HG03139 (cell line): ENCODE measurements around the gene AIDA.
"Not testable (repeated sequence)": the region's sequence is repeated elsewhere in the genome, so short reads cannot be mapped to it uniquely, and the experiment has no call there.

Source experiments
- ATAC-seq: cut with Tn5 transposase; IDR thresholded peaks from one replicate; pipeline ENCODE4 v1.9.1; 2021; ENCODE audit not compliant: unreplicated experiment

Gene AIDA, protein sequence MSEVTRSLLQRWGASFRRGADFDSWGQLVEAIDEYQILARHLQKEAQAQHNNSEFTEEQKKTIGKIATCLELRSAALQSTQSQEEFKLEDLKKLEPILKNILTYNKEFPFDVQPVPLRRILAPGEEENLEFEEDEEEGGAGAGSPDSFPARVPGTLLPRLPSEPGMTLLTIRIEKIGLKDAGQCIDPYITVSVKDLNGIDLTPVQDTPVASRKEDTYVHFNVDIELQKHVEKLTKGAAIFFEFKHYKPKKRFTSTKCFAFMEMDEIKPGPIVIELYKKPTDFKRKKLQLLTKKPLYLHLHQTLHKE

DNA sequence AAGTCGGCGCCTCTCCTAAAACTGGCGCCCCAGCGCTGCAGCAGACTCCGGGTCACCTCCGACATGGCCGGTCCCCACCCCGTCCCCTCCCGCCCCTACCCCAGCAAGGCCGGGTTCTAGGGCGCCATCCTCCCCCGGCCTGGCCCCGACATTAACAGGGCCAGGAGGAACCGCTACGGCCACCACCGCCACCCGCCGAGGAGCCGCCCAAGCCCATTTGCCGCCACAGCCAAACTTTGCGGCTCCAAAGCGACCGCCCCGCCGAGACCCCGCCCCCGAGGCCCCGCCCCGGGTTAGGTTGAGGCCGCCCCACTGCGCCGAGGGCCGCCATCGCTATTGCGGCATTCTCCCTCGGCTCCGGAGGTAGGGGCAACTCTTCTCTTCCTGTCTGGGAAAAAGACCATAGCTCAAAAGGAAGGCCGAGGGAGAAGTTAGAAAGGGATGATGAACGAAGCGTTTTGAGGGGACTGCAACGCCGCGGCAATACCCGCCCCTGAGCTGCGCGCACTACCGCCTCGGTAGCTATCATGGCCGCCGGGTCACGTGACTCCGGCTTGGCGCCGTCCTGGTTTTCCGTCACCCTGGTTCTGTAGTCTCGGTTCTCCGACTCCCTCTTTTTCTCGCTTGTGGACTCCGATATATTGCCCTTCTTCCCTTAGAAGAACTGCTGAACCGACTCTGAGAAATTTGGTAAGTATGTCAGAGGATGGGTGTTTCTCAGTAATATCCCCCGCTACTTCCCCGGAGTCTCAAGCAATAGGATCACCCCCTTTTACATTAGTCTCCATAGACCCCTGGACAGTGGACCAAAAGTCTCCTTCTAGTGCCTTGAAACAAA, at the start of gene AIDA, which contains the start of gene BROX:
Gene AIDA, minus strand, starts transcription at position 239 of the 838 bp plus-strand sequence. Its CDS starts 174 bp downstream, at position 65.
Gene BROX, plus strand, starts transcription at position 312 of the 838 bp plus-strand sequence. CDS start 3,136 bp downstream, outside the sequence.
- ATAC-seq: peak; percentile 75

DNA sequence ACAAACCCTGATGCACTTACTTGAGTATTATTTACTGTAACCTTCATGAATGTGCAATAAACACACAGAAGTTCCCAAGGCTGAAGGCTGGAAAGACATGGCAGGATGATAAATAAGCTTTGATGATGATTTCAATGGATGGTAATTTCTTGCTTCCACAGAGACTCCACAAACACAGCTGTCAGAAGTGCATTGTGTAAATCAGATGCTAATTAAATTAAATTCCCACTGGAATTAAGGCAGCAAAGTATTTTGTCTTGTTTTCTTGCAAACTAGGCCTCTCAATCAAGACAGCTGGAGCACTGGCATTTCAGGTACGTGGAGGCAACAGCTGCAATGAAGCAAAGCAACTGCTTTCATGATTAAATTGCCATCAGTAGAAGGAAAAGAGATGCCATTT, 48.8 kb upstream of the AIDA start:
- no peak for ATAC-seq

DNA sequence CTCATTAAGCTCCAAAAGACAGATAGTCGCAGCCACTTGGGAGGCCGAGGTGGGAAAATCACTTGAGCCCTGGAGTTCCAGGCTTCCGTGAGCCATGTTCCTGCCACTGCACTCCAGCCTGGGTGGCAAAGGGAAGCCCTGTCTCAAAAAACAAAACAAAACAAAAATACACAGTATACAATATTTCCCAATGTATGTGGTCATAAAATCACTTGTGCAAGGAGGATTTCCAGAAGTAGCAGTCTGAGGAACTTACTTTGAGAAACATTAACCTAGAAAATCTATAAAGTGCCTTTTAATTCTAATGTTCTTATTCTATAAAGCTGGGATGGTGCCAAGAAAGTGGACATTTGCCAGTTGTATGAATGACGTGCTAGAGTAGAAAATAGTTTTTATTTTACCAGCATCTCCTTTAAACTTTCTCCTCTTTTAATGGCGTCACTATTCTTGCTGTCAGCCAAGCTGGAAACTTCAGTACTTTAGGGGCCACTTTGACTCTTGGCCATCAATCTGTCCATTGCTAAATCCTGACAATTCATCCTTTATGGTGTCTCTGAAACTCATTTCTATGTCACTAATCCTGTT, 47.3 kb upstream of the AIDA start:
- no peak for ATAC-seq

DNA sequence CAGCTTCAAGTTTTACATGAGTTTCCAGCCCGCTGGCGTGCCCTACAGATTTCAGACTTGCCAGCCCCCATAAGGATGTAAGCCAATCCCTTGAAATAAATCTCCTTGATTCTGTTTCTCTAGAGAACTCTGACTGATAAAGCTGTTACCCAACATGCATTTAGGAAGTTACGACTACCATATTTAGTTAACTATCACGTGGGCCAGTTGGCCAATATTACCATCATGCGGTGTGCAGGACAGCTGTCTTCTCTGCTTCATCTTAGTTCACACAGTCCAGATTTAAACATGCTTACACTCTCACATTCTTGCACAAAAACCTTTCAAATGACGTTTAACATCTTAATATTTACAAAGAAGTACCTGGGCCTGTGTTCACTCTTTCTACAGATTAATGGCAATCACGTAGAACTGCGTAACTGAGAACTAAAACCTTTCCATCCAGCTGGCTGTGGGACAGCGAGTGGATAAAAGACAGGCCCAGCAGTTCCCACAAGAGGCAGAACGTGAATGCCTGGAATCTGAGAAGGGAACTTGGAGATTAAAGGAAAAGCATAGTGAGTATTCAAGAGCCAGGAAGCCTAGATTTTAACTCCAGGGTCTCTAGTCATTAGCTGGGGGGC, 45.5 kb upstream of the AIDA start:
- no peak for ATAC-seq

DNA sequence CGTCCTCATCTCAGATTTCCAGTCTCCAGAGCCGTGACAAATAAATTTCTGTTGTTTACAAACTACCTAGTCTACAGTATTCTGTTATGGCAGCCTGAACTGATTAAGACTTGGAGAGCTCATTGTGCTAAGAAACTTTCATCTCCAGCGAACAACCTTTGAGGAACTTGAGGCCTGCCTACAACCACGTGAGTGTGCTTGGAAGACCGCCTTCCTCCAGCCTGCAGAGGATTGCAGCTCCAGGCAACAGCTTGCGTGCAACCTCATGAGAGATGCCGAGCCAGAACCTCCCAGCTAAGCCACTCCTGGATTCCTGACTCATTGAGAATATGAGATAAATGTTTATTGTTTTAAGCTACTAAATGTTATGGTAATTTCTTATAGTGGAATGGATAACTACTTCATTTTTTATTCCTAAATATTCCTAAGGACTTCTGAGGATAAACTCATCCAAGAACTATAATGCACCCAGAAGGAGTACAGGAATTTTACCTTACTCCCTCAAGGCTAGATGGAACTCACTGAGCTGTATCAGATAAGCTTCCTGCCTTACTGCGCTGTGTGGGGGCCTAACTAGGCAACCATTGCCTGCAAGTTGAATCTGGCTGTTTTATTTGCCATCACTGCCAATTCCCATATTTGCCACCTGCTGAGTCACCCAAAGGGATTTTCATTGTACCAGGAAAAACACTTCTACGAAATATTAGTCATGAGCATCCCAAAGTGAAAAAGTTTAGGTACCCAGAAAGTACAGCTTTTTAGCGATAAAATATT, 42.3 kb upstream of the AIDA start:
- no peak for ATAC-seq

DNA sequence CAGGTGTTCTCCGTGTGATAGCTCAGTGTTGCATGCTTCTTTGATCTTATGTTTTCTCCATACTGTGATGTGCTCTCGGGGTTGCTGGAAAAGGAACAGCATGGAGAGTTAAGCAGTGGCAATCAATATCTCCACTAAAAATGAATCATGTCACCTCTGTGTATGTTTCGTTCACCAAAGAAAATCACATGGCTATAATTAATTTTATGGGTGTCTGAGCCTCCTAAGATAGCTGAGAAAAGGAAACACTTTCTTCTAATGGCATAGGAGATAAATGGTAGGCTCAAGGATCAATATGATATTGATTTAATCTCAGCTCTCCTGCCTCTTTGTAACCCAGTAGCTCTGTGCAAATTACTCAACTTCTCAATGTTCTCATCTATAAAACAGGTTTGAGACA, 39.0 kb upstream of the AIDA start:
- no peak for ATAC-seq

DNA sequence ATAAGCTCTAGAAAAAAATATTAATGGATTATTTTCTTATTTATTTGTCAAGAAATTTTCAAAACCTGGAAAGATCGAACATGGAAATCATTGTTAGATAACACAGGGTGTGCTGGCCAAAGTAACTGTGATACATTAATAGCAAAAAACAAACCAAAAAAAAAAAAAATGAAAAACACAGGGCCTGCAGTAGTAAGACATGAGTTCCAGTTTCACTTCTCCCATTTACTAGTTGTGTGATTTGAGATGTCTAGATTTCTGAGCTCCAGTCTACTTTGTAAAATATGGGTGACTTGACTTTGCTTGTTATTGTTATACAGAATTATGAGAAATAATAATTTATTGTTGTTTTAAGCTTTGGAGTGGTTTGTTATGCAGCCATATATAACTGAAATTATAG, 38.4 kb upstream of the AIDA start:
- ATAC-seq: peak; percentile 72

DNA sequence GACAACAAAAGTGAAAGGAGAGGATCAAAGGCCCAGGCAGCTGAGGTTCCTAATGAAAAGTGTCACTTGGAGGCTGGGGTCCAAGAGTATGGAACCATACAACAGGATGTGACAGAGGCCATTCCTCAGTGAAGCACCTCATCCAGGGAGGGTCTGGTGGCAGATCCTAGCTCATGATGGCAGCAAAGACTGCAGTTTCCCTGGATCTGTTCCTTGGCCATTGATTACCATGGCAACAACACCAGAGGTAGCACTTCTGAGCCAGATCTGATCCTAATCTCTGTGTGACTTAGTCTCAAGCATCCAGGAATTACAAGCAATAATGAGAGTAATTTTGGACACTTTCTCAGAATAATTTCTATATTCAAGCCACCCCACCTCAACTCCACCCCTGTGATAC, 37.6 kb upstream of the AIDA start:
- no peak for ATAC-seq

DNA sequence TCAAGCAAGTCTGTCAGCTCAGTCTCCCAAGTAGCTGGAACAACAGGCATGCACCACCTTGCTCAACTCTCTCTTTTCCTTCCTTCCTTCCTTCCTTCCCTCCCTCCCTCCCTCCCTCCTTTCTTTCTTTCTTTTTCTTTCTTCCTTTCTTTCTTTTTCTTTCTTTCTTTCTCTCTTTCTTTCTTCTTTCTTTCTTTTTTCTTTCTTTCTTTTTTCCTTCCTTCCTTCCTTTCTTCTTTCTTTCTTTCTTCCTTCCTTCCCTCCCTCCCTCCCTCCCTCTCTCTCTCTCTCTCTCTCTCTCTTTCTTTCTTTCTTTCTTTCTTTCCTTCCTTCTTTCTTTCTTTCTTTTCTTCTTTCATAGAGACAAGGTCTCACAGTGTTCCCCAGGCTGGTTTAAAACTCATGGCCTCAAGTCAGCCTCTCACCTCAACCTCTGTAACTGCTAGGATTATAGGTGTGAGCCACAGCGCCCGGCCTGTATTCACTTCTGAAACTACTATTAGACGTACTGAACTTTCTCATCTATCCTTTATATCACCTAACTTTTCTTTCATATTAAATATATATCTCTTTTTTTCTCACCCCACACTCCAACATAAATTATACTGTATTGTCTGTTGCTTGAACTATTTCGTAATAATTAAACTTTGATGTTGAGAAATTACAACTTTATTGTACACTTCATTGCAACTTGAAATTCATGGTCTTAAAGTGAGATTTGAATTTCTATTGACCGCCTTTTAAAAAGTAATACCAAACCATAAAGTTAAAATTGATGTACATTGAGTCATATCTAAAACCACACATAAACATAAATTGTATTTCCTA, 29.6 kb upstream of the AIDA start:
- not testable (repeated sequence) for ATAC-seq

DNA sequence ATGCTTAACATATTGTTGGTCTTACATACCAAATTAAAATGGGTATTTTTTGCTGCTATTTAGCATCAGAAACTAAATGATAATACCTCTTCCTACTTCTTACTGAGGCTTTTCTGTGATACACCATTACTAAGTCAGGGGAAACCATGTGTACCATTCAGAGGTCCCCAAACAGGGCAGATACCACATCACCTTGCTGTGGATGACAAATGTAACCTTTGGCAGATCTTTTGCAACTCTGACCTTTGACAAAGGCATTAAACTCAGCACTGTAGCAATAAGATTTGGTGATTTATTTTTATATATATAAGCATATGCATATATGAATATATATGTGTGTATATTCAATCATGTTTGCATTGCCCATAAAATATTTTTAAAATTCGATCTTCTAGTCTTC, 27.6 kb upstream of the AIDA start:
- no peak for ATAC-seq

DNA sequence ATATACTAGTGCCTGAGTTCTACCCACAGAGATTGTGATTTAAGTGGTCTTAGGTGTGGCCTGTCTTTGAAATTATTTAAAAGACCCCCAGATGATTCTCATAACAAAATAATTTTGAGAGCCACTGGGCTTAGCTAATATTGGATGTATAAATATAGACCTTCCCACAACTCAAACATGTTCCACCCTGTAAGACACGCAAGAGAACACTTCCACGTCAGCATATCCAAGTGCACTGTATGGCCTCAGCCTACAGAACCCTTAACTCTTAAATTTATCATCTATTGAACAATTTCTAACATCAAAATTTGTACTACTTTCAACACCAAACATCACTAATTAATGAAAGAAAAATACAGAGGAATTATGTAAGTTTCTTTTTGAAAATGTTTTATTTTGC, 27.2 kb upstream of the AIDA start:
- ATAC-seq: no peak

DNA sequence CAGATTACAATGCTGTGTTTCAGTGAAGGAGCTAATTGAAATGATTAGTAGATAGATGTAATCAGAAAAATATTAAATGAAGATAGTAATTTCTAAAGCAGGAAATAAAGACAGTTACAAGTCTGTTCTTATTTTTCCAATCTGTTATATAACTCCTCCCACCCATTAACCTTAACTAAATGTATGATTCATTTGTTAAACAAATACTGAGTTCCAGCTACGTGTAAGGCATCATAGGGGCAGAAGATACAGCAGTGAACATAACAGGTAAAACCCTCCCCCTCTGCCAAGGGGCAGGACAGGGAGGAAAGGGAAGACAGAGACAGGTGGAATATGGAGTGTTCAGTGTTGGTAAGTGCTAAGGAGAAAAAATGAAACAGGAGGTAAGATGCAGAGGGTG, 24.7 kb upstream of the AIDA start, which contains the start of gene FAM177B:
Gene FAM177B, plus strand, starts transcription at position 231 of the 400 bp plus-strand sequence. CDS start 9,344 bp downstream, outside the sequence.
- no peak for ATAC-seq

DNA sequence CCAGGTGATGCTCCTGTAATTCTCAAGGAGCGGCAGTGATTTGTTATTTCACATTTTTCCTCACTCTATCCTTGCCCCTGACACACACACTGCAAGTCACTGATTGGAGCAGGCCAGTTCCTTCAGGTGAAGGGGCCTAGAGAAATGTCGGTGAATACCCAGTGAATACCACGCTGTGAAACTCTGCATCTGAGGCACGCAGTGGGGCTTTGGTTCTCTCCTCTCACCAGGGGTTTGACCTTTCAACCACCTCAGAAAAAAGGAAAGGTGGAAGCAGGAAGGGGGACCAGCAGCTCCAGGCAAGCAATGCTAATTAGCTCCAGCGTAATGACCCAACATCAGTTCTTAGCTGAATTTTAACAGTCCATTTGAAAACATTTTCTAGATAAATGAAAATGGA, 24.2 kb upstream of the AIDA start:
- no peak for ATAC-seq

DNA sequence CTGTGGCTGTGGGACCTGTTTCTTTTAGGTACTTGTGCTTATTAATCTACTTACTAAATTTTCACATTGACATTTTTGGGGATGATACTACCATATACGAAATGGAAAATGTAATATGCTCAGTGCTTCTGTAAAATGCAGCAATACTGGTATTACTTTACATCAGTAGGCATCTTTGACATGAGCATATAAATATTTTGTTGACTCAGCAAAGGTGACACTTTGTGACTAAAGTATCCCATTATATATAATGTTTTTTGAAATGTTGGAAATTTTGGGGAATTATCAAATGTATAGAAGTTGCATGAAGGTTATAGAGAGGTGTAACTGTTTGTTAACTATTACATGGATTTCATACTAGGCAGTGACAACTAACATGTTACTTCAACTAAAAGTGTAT, 22.4 kb upstream of the AIDA start:
- no peak for ATAC-seq

DNA sequence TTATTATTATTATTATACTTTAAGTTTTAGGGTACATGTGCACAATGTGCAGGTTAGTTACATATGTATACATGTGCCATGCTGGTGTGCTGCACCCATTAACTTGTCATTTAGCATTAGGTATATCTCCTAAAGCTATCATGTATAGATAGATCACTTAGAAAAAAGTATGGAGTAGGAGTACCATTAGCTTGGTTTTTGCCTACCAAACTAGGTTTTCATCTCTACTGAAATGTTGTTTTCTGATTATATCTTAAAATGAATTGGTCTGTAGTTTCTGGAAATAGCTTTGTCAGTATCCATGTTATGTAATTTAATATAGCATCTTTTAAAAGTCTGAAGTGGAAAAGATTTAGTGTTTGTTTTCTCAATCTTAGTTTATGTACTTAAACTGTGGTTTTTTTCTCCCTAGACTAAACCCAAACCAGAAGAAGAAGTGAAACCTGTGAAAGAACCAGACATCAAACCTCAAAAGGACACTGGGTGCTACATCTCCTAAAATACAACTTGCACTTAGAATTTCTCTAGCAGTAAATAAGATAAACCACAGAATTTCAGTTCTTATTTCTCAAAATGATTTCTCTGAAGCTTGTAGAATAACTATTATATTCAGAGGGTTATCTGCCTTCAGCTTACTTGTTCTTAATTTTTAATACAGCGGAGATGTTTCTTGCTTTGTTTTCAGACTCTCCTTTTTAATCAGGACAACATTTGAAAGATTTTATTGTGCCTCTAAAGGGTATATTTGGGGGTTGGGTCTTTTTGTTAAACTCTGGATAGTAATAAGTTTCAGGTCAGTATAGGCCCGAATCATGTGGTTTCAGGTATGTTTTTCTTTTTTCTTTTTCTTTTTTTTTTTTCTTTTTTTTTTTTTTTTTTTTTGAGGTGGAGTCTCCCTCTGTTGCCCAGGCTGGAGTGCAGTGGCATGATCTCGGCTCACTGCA, 20.2 kb upstream of the AIDA start:
- peak; percentile 96 for ATAC-seq

DNA sequence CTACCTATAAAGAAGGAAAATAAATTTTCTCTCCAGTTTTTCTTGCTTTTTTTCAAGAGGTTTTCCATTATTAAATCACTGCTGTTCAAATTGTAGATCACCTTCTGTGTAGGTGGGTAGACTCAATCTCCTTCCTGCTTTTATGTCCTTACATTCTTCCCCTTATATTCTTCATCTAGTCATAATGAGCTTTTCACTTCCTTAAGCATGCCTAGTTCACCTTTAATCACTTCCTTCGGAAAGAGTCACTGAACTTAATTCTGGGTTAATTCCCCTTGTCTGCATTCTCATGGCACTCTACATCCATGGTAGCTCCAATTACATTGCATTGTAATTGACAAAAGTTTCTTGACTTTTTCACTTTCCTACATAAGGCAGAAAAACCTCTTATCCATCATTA, 18.6 kb upstream of the AIDA start:
- ATAC-seq: no peak

DNA sequence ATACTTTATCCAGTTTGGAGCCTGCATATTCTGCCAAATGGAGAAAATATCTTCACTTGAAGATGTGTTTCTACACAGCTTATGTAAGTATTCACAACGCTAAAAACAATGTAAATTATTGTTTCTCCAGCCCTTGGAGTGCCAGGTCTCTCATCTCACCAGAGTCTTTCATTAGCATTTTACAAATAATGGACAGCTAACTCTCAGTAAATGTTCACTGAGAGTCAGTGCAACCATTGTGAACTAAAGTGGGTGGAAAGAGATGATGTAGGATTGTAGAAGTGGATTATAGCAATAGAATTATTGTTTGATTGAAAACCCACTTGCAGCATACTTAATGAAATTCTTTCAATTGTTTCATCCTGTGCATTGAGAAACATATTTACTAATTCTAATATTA, 16.5 kb upstream of the AIDA start:
- ATAC-seq: no peak

DNA sequence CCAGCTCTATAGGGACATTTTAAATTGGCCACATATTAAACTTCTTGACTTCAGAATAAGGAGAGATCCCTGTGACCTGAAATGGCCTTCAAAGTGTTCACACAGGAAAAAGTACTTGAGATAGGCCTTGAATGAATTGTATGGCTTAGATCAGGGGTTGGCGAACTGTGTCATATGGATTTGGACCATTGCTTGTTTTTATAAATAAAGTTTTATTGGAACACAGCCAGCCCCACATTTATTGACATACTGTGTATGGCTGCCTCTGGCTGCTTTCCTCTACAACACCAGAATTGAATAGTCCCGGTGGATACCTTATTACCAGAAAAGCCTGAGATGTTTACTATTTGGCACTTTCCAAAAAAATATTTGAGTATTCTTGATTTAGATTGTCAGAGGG, 4.1 kb upstream of the AIDA start:
- no peak for ATAC-seq
